ENCODE data around the gene STXBP6.

DNA sequence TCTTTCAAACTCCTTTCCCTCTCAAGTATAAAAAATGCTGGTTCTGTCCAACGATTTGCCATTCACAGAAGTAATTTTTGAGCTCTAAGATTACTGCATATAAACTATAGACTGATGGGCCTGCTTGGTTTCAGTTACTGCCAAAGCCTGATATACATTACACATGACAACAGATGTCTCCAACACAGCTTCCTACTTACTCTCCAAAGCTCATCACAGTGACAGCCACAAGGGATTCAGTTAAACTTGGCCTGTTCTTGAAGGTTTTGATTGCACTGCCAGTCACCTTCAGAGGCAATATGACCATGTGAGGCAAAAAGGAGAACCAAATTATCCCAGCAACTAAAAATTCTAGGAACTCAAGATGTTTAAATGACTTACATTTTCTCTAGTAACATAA is 30.1 kb downstream of the STXBP6 start:
- TF ChIP-seq CTCF (IDR thresholded peaks at IDR 0.05): no peak
- TF ChIP-seq EP300 (IDR thresholded peaks at IDR 0.05): no peak
- TF ChIP-seq POLR2A (IDR thresholded peaks at IDR 0.05): no peak
